ENCODE results near the gene PEMT.

The PEMT gene

DNA sequence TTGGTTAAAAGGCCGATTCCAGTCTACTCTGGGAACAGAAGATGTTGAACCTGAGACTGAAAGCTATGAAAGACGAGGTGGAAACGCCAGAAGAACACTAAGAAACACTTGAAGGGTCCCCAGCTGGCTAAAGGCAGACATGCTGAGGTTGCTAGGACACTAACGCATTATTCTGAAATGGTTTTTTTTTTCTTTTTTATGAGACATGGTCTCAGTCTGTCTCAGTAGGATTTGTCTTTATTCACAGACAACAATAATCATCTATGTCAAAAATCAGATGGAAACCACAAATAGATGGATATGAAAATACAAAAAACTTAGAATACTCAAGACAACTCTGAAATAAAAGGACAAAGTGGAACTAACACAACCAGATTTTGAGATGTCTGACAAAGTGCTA, 60.4 kb downstream of the PEMT start:
- Histone ChIP-seq H3K4me1 (ENCODE audit: insufficient read depth, low read length) (no peaks in the 10 kb centered on the region), H3K9me3 (ENCODE audit: control insufficient read depth, insufficient read depth, low read length) (no peaks in the 10 kb centered on the region), H3K9ac (ENCODE audit: low read depth, low read length) (no peak overlapping the region)

DNA sequence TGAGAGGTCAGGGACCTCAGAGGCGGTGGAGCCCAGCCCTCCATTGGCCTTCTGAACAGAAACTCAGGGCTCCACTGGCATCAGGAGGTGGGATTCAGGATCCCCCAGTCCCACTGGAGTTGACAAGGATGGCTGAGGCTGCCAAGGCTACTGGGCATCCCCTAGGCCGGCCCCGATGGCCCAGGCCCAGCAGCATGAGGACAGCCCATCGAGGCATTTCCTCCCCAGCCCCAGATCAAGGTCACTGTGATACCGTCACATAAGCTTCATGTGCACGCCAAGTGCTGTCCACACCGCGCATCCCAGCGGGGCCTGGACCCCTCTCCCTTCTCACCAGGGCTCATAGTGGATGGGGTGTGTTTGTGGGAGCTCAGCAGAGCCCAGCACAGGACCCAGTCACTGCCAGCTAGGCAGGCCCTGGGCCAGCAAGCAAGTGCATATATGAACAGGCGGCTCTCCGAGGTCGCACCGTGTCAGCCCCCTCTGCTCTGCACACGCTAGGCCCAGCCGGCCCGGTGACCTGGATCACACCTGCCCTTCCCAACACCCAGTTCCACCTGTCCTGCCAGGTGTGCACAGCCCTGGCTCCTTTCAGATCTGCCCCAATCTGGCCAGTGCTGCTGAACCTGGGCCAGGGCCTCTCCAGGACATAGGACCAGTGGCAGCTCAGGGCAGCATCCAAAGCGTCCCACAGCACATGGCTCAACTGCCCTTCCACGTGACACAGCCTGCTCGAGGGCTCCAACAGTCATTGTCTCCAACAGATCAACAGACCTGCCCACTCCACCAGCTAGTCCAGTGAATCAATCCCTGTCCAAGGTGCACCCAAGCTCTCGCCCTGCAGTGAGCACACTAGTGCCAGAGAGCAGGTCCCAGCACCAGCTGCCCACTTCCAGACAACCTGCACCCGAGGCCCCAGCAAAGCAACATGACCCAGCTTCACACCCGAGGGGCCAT, 62.5 kb downstream of the PEMT start:
- Histone ChIP-seq H3K4me1 (ENCODE audit: insufficient read depth, low read length) (no peaks in the 10 kb centered on the region), H3K36me3 (ENCODE audit: insufficient read depth, low read length) (no peaks in the 10 kb centered on the region), H3K9ac (ENCODE audit: low read depth, low read length) (no peak overlapping the region), H3K9me3 (ENCODE audit: control insufficient read depth, insufficient read depth, low read length) (peaks cover 2% of the 10 kb centered on the region)

More for the DNA sequence above, 60.4 kb downstream of the PEMT start:
- H3K36me3 ChIP-seq (ENCODE audit: insufficient read depth, low read length) = no peaks in the 10 kb centered on the region

DNA sequence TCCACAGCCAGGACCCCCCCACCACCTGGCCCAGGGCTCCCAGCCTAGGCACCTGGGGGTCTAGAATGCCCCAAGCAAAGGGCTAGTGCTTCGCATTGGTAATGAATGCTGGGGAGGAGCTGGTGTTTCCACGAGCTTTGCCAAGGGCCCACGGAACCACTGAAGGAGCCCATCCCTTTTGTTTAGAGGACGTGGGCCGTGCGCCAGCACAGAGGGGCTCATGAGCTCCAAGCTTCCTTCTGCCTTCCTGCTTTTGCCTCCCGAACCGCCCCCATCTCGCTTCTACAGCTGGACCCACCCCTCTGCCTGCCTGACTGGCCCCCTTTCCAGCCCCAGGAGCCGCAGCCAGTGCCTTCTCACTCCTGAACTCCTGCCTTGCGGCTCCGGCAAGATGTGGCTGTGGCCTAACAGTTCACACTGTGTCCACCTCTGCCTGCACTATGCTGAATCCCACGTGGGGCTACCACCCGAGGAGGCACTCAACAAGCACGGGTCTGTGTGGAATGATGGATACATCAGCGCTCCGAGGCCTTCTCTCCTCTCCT, 63.5 kb downstream of the PEMT start:
- peaks cover 3% of the 10 kb centered on the region for H3K9me3 ChIP-seq (ENCODE audit: control insufficient read depth, insufficient read depth, low read length)
- no peaks in the 10 kb centered on the region for H3K36me3 ChIP-seq (ENCODE audit: insufficient read depth, low read length)
- peaks cover 5% of the 10 kb centered on the region; the same call in 1 of the 2 replicates for H3K4me1 ChIP-seq (ENCODE audit: insufficient read depth, low read length)
- H3K9ac ChIP-seq (ENCODE audit: low read depth, low read length) = no peak overlapping the region

DNA sequence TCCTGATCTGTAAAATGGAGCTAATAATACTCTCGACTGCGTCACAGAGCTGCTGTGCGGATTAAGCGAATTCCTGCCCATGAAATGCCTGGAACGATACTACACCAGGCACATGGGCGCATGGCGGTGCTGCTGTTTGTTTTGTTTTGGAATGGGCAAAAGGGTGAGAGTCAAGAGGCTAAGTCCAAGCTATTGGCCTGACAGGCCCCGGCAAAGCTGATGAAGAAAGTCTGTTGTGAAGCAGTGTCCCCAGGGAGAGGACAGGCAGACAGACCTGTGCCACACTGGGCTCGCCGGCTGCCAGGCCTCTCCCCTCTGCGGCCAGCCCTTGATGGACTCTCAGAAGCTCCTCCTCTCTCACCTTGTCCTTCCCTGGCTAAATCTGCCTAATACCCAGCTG, 64.0 kb downstream of the PEMT start:
- Histone ChIP-seq H3K4me1 (ENCODE audit: insufficient read depth, low read length) (peaks cover 6% of the 10 kb centered on the region; the same call in 1 of the 2 replicates), H3K9ac (ENCODE audit: low read depth, low read length) (no peak overlapping the region), H3K36me3 (ENCODE audit: insufficient read depth, low read length) (no peaks in the 10 kb centered on the region), H3K9me3 (ENCODE audit: control insufficient read depth, insufficient read depth, low read length) (peaks cover 3% of the 10 kb centered on the region)

- peaks cover 6% of the 10 kb centered on the region; the same call in 1 of the 2 replicates for H3K4me1 ChIP-seq (ENCODE audit: insufficient read depth, low read length)
- H3K36me3 ChIP-seq (ENCODE audit: insufficient read depth, low read length) = no peaks in the 10 kb centered on the region
- H3K9me3 ChIP-seq (ENCODE audit: control insufficient read depth, insufficient read depth, low read length) = peaks cover 3% of the 10 kb centered on the region
- H3K9ac ChIP-seq (ENCODE audit: low read depth, low read length) = no peak overlapping the region
Measured at GRCh38 chr17:17526369-17526768, 65.1 kb downstream of the PEMT start.

DNA sequence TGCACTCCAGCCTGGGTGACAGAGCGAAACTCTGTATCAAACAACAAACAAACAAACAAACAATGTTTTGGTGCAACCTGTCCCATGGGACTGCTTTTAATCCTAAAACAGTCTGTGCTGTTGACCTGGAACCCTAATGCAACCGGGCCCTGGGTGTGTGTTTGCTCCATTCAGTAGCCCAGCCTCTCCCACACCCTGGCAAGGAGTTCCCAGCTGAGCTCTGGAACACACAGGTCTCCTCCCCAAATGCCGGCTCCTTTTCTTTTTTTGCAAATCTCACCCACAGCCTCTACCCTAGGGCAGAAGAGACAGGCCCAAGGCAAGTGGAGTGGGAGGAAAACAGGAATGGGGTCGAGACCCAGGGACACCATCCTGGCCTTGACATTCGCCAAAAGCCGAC, 65.6 kb downstream of the PEMT start:
- H3K4me1 ChIP-seq (ENCODE audit: insufficient read depth, low read length) = peaks cover 6% of the 10 kb centered on the region; the same call in 1 of the 2 replicates

GRCh38 chr17:17525311-17525710, 66.2 kb downstream of the PEMT start:
- Histone ChIP-seq H3K36me3 (ENCODE audit: insufficient read depth, low read length) (no peaks in the 10 kb centered on the region), H3K4me1 (ENCODE audit: insufficient read depth, low read length) (peaks cover 6% of the 10 kb centered on the region; the same call in 1 of the 2 replicates), H3K9me3 (ENCODE audit: control insufficient read depth, insufficient read depth, low read length) (peaks cover 3% of the 10 kb centered on the region), H3K9ac (ENCODE audit: low read depth, low read length) (no peak overlapping the region)

More for the DNA sequence above, 65.6 kb downstream of the PEMT start:
- H3K9ac ChIP-seq (ENCODE audit: low read depth, low read length) = no peak overlapping the region
- H3K9me3 ChIP-seq (ENCODE audit: control insufficient read depth, insufficient read depth, low read length) = peaks cover 3% of the 10 kb centered on the region
- no peaks in the 10 kb centered on the region for H3K36me3 ChIP-seq (ENCODE audit: insufficient read depth, low read length)

DNA sequence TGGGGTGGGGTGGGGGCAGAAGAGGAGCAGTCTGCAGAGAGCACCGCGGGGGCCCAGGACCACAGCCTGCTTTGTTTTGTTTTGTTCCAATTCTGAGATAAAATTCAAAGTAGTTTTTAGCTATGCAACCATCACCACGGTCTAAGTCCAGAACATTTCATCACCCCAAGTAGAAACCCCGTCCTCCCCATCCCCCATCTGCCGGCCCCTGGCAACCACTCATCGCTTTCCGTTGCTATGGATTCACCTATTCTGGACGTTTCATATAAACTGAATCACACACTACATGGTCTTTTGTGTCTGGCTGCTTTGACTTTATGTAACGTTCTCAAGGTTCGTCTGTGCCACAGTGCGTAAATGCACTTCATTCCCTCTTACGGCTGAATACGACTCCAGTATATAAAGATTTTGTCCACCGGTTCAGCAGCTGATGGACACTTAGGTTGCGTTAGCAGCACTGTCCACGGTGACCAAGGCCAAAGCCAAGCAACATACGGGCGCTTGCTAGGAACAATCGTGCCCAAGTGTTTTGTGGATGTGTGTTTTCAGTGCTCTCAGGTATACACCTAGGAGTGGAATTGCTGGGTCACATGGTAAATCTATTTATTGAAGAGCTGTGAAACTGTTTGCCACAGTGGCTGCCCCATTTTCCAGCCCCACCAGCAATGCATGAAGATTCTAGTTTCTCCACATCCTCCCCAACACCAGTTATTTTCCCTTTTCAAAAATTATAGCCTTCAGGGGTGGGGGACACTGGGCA, 67.6 kb downstream of the PEMT start:
- Histone ChIP-seq H3K4me1 (ENCODE audit: insufficient read depth, low read length) (peaks cover 6% of the 10 kb centered on the region; the same call in 1 of the 2 replicates), H3K9me3 (ENCODE audit: control insufficient read depth, insufficient read depth, low read length) (peaks cover 3% of the 10 kb centered on the region), H3K9ac (ENCODE audit: low read depth, low read length) (no peak overlapping the region), H3K36me3 (ENCODE audit: insufficient read depth, low read length) (no peaks in the 10 kb centered on the region)

DNA sequence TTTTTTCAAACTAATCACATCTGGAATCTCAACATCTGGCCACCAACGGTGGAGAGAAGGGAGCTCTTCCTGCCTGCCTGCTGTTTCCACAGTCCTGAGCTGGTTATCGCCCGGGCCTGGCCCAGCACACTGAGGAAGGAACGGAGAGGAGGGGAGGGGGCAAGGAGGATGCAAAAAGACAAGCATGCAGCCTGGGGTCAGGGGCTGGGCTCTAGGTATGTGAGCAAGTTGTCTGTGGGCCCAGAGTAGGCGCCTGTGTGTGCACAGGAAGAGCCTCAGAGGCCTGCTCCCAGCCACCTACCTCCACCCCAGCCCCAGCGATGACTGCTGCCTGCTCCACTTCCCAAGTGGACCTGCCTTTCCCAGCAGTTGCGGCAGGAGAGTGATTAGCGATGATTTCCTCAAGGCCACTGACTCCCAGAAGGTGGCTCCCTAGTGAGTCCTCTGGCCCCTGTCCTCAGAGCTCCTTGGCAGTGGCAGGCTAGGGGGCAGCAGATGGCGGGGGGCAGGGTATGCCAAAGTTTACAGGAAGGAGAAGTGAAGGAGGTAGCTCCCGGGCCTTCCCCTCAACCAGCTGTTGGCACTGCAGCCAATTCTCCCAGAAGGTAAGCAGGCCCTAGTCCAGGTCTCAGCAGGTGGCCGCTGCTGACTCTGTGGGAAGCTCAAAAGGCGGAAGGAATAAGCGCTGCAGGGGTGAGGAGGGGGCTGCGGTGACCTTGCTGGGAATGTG, 68.3 kb downstream of the PEMT start:
- H3K9me3 ChIP-seq (ENCODE audit: control insufficient read depth, insufficient read depth, low read length) = peaks cover 3% of the 10 kb centered on the region
- peaks cover 6% of the 10 kb centered on the region; the same call in 1 of the 2 replicates for H3K4me1 ChIP-seq (ENCODE audit: insufficient read depth, low read length)
- no peaks in the 10 kb centered on the region for H3K36me3 ChIP-seq (ENCODE audit: insufficient read depth, low read length)
- no peak overlapping the region for H3K9ac ChIP-seq (ENCODE audit: low read depth, low read length)

DNA sequence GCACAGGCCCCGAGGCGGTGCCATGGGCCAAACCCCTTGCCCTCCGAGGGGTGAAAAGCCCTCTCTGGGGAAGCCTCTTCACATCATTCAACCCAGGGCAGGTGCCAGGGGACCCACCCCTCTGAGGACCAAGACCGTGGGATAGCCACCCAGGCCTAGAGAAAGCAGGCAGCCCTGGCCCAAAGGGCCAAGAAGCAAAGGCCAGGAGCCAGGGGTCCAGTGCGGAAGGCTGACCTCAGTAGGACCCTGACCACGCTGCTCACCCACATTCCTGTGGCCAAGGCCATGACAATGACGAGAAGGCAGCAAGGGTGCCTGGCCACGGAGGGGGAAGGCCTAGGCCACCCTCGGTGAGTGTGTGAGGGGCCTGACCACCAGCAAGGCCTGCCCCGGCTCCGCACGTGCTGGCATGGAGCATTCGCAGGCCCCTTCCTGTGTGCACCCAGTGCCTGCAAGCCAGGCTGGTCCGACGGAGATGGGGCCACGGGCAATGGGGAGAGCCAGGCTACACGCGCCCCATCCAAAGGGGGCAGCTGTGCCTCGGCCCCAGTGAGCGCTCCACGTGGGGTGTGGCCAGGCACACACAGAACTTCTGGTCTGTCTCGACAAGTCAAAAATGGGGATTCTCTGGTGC, 70.8 kb downstream of the PEMT start:
- H3K36me3 ChIP-seq (ENCODE audit: insufficient read depth, low read length) = no peaks in the 10 kb centered on the region
- H3K9ac ChIP-seq (ENCODE audit: low read depth, low read length) = no peak overlapping the region
- H3K4me1 ChIP-seq (ENCODE audit: insufficient read depth, low read length) = peaks cover 16% of the 10 kb centered on the region; the same call in 1 of the 2 replicates
- peaks cover 3% of the 10 kb centered on the region for H3K9me3 ChIP-seq (ENCODE audit: control insufficient read depth, insufficient read depth, low read length)

GRCh38 chr17:17519886-17520285, 71.6 kb downstream of the PEMT start:
- Histone ChIP-seq H3K9me3 (ENCODE audit: control insufficient read depth, insufficient read depth, low read length) (peaks cover 3% of the 10 kb centered on the region), H3K9ac (ENCODE audit: low read depth, low read length) (no peak overlapping the region), H3K4me1 (ENCODE audit: insufficient read depth, low read length) (peaks cover 24% of the 10 kb centered on the region), H3K36me3 (ENCODE audit: insufficient read depth, low read length) (no peaks in the 10 kb centered on the region)

DNA sequence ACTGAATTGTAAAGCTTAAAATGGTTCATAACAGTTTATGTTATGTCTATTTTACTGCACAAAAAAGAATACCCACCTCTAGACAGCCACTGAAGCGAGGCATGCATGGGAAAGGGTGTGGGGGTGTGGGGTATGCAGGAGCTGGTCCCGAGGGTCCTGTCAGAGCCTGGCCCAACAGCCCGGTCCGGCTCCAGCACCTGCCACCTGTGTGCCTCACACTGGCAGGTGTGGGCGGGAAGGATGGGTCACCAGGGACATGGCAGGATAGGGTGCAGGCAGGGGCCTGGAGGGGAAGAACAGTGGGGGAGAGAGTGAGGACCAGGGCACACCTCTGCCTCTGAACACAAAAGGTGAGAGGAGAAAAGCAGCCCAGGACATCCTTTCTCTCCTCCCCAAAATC, 72.6 kb downstream of the PEMT start:
- Histone ChIP-seq H3K36me3 (ENCODE audit: insufficient read depth, low read length) (no peaks in the 10 kb centered on the region), H3K9me3 (ENCODE audit: control insufficient read depth, insufficient read depth, low read length) (peaks cover under 1% of the 10 kb centered on the region), H3K9ac (ENCODE audit: low read depth, low read length) (no peak overlapping the region), H3K4me1 (ENCODE audit: insufficient read depth, low read length) (peaks cover 28% of the 10 kb centered on the region)

DNA sequence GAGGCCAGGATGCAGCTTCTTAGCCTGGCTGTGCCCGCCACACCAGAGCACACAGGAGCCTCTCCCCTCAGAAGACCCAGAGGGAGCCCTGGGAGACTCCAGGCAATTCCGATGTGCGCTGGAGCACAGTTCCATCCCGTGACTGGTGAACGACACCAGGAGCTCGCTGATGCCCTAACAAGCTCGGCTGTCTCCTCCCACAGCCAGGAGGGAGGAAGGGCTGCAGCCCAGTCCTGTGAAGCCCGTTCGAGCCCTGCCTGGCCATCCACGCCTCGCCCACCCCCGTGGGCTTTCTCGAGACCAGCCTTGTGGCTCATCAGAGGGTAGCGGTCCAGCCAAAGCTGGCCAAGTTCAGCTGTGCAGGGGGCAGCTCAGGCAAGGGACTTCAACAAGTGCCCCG, 73.5 kb downstream of the PEMT start:
- no peak overlapping the region for H3K9ac ChIP-seq (ENCODE audit: low read depth, low read length)
- H3K36me3 ChIP-seq (ENCODE audit: insufficient read depth, low read length) = no peaks in the 10 kb centered on the region

More for the DNA sequence above, 73.5 kb downstream of the PEMT start:
- peaks cover 22% of the 10 kb centered on the region for H3K4me1 ChIP-seq (ENCODE audit: insufficient read depth, low read length)
- no peaks in the 10 kb centered on the region for H3K9me3 ChIP-seq (ENCODE audit: control insufficient read depth, insufficient read depth, low read length)
